ENCODE measurements around the gene HGS. TPM values are rescaled to one million over a fixed set of nuclear protein-coding genes. Genes with fewer than 3 reads are reported as not detected.

The HGS gene
- total and polyA plus RNA-seq, 2 of the 13 experiments (the other 11 are each of a cell fraction or from before 2014, with no cell fraction given): 73.3 to 78.1 TPM

DNA sequence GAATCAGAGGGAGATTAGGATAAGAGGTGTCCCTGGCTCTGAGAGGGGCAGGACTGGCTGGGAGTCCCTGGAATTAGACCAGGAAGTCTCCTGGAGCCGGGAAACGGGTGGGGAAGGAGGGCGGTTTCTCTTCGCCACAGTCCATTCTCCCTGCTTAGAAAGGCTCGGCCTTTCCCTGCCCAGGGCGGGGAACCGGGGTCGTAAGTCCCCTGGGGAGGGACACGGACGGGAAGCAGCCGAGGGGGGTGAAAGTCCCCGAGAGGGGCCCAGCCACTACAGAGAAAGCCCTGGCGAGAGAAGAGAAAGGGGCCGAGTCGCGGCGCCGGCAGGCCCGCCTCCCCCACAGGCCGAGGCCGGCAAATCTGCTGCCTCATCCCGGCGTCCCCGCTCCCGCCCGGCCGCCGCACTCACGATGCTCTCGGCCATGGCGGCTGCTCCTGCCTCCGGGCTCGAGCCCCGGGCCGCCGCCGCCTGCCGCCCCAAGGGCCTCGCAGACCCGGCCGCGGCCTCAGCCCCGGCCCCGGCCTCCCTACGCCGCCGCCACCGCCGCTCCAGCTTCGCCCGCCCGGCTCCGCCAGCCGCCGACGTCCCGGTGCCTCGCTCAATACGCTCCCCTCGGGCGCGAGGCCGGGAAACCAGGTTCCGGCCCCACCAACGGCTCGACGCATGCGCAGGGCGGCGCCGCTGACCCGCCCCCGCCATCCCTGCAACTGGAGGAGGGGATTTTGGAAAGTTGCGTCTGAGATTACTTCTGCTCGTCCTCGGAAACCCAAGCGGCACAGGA is 47.1 kb upstream of the HGS start, which contains the start of the genes NPLOC4 and TSPAN10 (continued):
- TF ChIP-seq, protein P1, sequence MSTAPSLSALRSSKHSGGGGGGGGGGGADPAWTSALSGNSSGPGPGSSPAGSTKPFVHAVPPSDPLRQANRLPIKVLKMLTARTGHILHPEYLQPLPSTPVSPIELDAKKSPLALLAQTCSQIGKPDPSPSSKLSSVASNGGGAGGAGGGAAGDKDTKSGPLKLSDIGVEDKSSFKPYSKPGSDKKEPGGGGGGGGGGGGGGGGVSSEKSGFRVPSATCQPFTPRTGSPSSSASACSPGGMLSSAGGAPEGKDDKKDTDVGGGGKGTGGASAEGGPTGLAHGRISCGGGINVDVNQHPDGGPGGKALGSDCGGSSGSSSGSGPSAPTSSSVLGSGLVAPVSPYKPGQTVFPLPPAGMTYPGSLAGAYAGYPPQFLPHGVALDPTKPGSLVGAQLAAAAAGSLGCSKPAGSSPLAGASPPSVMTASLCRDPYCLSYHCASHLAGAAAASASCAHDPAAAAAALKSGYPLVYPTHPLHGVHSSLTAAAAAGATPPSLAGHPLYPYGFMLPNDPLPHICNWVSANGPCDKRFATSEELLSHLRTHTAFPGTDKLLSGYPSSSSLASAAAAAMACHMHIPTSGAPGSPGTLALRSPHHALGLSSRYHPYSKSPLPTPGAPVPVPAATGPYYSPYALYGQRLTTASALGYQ (CRISPR knock-in tag; IDR thresholded peaks at IDR 0.05): peak; percentile 78; the same call in 1 of the 2 replicates
- TF ChIP-seq TRIM24 (CRISPR knock-in tag; IDR thresholded peaks at IDR 0.05) (no peak), KAT7 (CRISPR knock-in tag; IDR thresholded peaks at IDR 0.05; ENCODE audit: borderline replicate concordance) (peak; percentile 99), TGIF2 (CRISPR knock-in tag; IDR thresholded peaks at IDR 0.05) (peak; percentile 97), ZNF431 (CRISPR knock-in tag; IDR thresholded peaks at IDR 0.05; ENCODE audit: borderline replicate concordance, low read depth) (peak; percentile 73), SMAD1 (CRISPR knock-in tag; IDR thresholded peaks at IDR 0.05; ENCODE audit: borderline replicate concordance, low read depth) (peak; percentile 56; the same call in 1 of the 2 replicates), PHF21A (CRISPR knock-in tag; IDR thresholded peaks at IDR 0.05) (peak; percentile 64; the same call in 1 of the 2 replicates), SSRP1 (CRISPR knock-in tag; IDR thresholded peaks at IDR 0.05) (0 out of 2 replicates have a peak, but pooled peaks have one; percentile 72), RFXANK (CRISPR knock-in tag; IDR thresholded peaks at IDR 0.05) (peak; percentile 80; the same call in 1 of the 2 replicates), ZNF780A (CRISPR knock-in tag; IDR thresholded peaks at IDR 0.05) (no peak), MAFG (CRISPR knock-in tag; IDR thresholded peaks at IDR 0.05) (no peak), TAF15 (IDR thresholded peaks at IDR 0.05; ENCODE audit: low read depth, low read length, poor library complexity, severe bottlenecking) (no peak), REPIN1 (CRISPR knock-in tag; IDR thresholded peaks at IDR 0.05; ENCODE audit: borderline replicate concordance, low read depth) (peak; percentile 87), FOXA3 (CRISPR knock-in tag; IDR thresholded peaks at IDR 0.05) (peak; percentile 80), GTF2F1 (IDR thresholded peaks at IDR 0.05; ENCODE audit: low read length) (peak; percentile 78; the same call in 1 of the 2 replicates), SIN3A (IDR thresholded peaks at IDR 0.05; ENCODE audit: borderline replicate concordance, low read depth, low read length) (peak; percentile 90), ZSCAN21 (CRISPR knock-in tag; IDR thresholded peaks at IDR 0.05; ENCODE audit: borderline replicate concordance) (peak; percentile 83; the same call in 1 of the 2 replicates)
- TF ChIP-seq, protein P2, sequence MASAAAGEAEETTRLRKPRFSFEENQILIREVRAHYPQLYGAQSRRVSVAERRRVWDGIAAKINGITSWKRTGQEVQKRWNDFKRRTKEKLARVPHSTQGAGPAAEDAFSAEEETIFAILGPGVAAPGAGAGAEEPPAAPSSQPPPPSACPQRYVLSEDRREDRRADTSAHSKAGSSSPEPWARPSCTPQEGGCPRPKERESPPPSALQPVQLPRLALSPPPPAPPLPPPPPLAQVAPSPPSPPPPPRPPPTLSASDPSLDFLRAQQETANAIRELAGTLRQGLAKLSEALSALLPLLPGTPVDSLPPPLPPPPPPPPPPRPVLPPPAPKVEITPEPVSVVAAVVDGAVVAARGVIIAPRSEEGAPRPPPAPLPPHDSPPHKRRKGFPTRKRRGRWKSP (CRISPR knock-in tag; IDR thresholded peaks at IDR 0.05): peak; percentile 71; the same call in 1 of the 2 replicates
- TF ChIP-seq, protein P3, sequence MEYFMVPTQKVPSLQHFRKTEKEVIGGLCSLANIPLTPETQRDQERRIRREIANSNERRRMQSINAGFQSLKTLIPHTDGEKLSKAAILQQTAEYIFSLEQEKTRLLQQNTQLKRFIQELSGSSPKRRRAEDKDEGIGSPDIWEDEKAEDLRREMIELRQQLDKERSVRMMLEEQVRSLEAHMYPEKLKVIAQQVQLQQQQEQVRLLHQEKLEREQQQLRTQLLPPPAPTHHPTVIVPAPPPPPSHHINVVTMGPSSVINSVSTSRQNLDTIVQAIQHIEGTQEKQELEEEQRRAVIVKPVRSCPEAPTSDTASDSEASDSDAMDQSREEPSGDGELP (IDR thresholded peaks at IDR 0.05; ENCODE audit: borderline replicate concordance, low read depth): peak; percentile 60; the same call in 1 of the 2 replicates
- TF ChIP-seq, protein P4, sequence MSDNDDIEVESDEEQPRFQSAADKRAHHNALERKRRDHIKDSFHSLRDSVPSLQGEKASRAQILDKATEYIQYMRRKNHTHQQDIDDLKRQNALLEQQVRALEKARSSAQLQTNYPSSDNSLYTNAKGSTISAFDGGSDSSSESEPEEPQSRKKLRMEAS (IDR thresholded peaks at IDR 0.05): peak; percentile 86
- TF ChIP-seq, protein P5, sequence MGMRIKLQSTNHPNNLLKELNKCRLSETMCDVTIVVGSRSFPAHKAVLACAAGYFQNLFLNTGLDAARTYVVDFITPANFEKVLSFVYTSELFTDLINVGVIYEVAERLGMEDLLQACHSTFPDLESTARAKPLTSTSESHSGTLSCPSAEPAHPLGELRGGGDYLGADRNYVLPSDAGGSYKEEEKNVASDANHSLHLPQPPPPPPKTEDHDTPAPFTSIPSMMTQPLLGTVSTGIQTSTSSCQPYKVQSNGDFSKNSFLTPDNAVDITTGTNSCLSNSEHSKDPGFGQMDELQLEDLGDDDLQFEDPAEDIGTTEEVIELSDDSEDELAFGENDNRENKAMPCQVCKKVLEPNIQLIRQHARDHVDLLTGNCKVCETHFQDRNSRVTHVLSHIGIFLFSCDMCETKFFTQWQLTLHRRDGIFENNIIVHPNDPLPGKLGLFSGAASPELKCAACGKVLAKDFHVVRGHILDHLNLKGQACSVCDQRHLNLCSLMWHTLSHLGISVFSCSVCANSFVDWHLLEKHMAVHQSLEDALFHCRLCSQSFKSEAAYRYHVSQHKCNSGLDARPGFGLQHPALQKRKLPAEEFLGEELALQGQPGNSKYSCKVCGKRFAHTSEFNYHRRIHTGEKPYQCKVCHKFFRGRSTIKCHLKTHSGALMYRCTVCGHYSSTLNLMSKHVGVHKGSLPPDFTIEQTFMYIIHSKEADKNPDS (CRISPR knock-in tag; IDR thresholded peaks at IDR 0.05): no peak
- TF ChIP-seq, protein P6, sequence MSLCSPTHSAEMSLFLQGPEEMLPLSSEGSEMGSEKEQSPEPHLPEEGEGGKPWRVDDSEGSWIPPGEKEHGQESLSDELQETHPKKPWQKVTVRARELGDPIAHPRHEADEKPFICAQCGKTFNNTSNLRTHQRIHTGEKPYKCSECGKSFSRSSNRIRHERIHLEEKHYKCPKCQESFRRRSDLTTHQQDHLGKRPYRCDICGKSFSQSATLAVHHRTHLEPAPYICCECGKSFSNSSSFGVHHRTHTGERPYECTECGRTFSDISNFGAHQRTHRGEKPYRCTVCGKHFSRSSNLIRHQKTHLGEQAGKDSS (CRISPR knock-in tag; IDR thresholded peaks at IDR 0.05; ENCODE audit: borderline replicate concordance, low read depth): no peak; the same call in 1 of the 2 replicates
